OCI-LY1 (cell line): ENCODE measurements around the gene RNF151.

Experiments
- CTCF ChIP-seq: fragments of 200-600 bp; sonication (generic), shearing (Covaris generic); IDR thresholded peaks from 2 replicates; pipeline ENCODE4 v1.5.1; 2017; ENCODE audit warnings: mild to moderate bottlenecking, antibody characterized with exemption, low read length, moderate library complexity, mixed read lengths
- EZH2 ChIP-seq: fragments of 200-600 bp; sonication (generic), shearing (Covaris generic); IDR thresholded peaks from 2 replicates; pipeline ENCODE4 v1.8.0; 2017; ENCODE audit warnings: borderline replicate concordance, mixed run types, mild to moderate bottlenecking, antibody characterized with exemption, low read length, moderate library complexity, mixed read lengths

DNA sequence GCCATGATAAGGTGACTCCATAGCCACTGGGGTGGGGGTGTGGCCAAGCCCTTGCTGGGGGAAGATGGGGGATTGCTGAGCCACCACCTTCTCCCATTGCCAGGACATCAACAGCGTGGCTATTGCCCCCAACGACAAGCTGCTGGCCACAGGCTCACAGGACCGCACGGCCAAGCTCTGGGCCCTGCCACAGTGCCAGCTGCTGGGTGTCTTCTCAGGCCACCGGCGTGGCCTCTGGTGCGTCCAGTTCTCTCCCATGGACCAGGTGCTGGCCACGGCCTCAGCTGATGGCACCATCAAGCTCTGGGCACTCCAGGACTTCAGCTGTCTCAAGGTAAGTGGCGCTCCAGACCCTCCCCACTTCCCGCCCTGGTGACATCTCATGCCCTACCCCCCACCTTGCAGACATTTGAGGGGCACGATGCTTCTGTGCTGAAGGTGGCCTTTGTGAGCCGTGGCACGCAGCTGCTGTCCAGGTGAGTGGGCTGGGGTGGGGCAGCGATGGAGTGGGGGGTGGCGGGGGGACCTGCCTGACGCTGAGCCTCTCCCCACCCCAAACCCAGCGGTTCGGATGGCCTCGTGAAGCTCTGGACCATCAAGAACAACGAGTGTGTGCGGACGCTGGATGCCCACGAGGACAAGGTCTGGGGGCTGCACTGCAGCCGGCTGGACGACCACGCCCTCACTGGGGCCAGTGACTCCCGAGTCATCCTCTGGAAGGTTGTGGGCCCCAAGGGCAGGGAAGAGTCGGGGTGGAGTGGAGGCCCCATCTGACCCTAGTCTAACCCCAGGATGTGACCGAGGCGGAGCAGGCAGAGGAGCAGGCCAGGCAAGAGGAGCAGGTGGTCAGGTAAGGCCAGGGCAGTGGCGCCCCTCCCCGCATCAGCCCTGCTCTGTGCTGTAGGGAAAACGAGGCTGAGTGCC, 10.6 kb downstream of the RNF151 start:
- TF ChIP-seq CTCF = no peak
- no peak for TF ChIP-seq EZH2
